ENCODE measurements around the gene TEX101.

Gene TEX101

GRCh38 chr19:43466793-43467192 is 52.1 kb downstream of the TEX101 start:
- Histone ChIP-seq H3K36me3 (ENCODE audit: insufficient read depth, low read depth, low read length) (no peaks in the 10 kb centered on the region), H3K9ac (ENCODE audit: low read depth, low read length) (no peak overlapping the region), H3K27me3 (ENCODE audit: insufficient read depth, low read length) (peaks cover 33% of the 10 kb centered on the region), H3K9me3 (ENCODE audit: insufficient read depth, low read depth, low read length) (no peaks in the 10 kb centered on the region), H3K4me1 (ENCODE audit: insufficient read depth, low read length) (no peaks in the 10 kb centered on the region), H3K27ac (ENCODE audit: low read length) (no peak overlapping the region), H3K4me3 (ENCODE audit: low read length) (no peak overlapping the region)

DNA sequence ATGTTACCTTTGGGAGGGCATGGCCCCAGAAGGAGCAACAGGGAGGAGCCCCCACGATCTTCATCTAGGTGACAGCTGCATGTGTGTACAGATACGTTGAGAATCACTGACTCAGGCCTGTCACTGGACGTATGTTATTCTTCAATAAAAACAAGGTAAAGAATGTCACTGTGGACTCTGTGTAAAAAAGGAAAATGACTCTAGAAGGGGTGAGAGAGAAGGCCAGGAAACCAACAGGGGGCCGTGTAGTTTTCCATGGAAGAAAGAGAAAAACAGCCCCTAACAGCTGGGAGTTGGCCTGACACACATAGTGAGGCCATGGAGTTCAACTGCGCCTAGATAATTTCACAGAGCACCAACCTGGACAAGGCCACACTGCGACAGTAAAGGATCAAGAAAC is 52.6 kb downstream of the TEX101 start:
- H3K27me3 ChIP-seq (ENCODE audit: insufficient read depth, low read length) = peaks cover 28% of the 10 kb centered on the region
- H3K4me1 ChIP-seq (ENCODE audit: insufficient read depth, low read length) = no peaks in the 10 kb centered on the region
- H3K27ac ChIP-seq (ENCODE audit: low read length) = no peak overlapping the region
- no peaks in the 10 kb centered on the region for H3K9me3 ChIP-seq (ENCODE audit: insufficient read depth, low read depth, low read length)
- H3K4me3 ChIP-seq (ENCODE audit: low read length) = no peak overlapping the region
- no peak overlapping the region for H3K9ac ChIP-seq (ENCODE audit: low read depth, low read length)
- H3K36me3 ChIP-seq (ENCODE audit: insufficient read depth, low read depth, low read length) = no peaks in the 10 kb centered on the region

DNA sequence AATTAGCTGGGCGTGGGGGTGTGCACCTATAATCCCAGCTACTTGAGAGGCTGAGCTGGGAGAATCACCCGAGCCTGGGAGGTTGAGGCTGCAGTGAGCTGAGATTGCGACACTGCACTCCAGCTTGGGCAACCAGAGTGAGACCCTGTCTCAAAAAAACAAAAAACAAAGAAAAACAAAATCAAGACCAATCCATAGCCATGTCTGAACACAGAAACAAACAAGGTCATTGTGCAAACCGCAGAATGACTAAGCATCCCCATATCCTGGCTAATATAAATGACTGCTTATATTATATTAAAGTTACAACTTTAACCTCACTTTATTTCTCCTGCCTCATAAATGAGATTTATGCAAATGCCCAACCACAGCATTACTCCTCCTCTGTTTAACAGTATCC is 53.0 kb downstream of the TEX101 start:
- H3K4me1 ChIP-seq (ENCODE audit: insufficient read depth, low read length) = no peaks in the 10 kb centered on the region
- H3K27ac ChIP-seq (ENCODE audit: low read length) = no peak overlapping the region
- no peak overlapping the region for H3K4me3 ChIP-seq (ENCODE audit: low read length)
- no peak overlapping the region for H3K9ac ChIP-seq (ENCODE audit: low read depth, low read length)
- no peaks in the 10 kb centered on the region for H3K36me3 ChIP-seq (ENCODE audit: insufficient read depth, low read depth, low read length)
- no peaks in the 10 kb centered on the region for H3K9me3 ChIP-seq (ENCODE audit: insufficient read depth, low read depth, low read length)
- peaks cover 23% of the 10 kb centered on the region for H3K27me3 ChIP-seq (ENCODE audit: insufficient read depth, low read length)
